GM12892 (cell line): ENCODE measurements around the gene TACSTD2.
"Not testable (repeated sequence)": the region's sequence is repeated elsewhere in the genome, so short reads cannot be mapped to it uniquely, and the experiment has no call there.

Experiments used
- POLR2A ChIP-seq: IDR thresholded peaks from 2 replicates; pipeline ENCODE4 v1.6.1; 2011; ENCODE audit warnings: low read depth, low read length, control low read depth
- POLR2AphosphoS5 ChIP-seq: IDR thresholded peaks from 2 replicates; pipeline ENCODE4 v1.6.1; 2011; ENCODE audit warnings: low read depth, low read length, control low read depth
- TAF1 ChIP-seq: IDR thresholded peaks from 2 replicates; pipeline ENCODE4 v1.6.1; 2011; ENCODE audit warnings: low read depth, mild to moderate bottlenecking, control low read depth, low read length, borderline replicate concordance

DNA sequence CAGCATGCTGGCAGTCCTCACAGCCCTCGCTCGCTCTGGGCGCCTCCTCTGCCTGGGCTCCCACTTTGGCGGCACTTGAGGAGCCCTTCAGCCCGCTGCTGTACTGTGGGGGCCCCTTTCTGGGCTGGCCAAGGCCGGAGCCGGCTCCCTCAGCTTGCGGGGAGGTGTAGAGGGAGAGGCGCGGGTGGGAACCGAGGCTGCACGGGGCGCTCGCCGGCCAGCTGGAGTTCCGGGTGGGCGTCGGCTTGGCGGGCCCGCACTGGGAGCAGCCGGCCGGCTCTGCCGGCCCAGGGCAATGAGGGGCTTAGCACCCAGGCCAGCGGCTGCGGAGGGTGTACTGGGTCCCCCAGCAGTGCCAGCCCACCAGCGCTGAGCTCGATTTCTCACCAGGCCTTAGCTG, 46.2 kb upstream of the TACSTD2 start:
- TF ChIP-seq POLR2A, TAF1, POLR2AphosphoS5: not testable (repeated sequence)
